Loucy (cell line): ENCODE data around the gene ACP7.

Source experiments
- EZH2phosphoT487 ChIP-seq: fragments of 200-600 bp; IDR thresholded peaks from 2 replicates; pipeline ENCODE4 v1.6.1; 2018; ENCODE audit warnings: antibody characterized with exemption, mild to moderate bottlenecking, moderate library complexity, borderline replicate concordance
- TF ChIP-seq, protein P1 (sequence below): fragments of 200-600 bp; sonication (generic); conservative IDR thresholded peaks from 2 replicates; pipeline ENCODE4 v1.5.1; 2014; ENCODE audit warnings: mild to moderate bottlenecking, antibody characterized with exemption, low read length

DNA sequence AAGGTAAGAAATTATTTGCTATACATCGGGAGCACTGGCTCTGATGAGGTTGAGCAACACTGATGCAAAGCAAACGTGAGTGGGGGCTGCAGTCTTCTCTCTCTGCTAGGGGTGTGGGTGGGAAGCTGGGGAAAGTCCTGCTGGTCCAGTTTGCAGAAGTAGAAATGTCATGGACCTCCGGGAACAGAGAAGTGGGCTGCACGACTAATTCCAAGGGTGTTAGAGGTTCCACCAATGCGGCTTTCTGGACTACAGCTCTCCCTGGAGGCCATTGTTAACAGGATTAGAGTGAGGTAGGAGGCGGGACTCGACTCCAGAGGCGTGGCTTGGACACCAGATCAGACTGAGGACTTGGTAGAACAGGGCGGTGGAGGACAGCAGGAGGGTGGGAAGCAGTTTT lies 46.1 kb upstream of the ACP7 start:
- TF ChIP-seq, protein P1, sequence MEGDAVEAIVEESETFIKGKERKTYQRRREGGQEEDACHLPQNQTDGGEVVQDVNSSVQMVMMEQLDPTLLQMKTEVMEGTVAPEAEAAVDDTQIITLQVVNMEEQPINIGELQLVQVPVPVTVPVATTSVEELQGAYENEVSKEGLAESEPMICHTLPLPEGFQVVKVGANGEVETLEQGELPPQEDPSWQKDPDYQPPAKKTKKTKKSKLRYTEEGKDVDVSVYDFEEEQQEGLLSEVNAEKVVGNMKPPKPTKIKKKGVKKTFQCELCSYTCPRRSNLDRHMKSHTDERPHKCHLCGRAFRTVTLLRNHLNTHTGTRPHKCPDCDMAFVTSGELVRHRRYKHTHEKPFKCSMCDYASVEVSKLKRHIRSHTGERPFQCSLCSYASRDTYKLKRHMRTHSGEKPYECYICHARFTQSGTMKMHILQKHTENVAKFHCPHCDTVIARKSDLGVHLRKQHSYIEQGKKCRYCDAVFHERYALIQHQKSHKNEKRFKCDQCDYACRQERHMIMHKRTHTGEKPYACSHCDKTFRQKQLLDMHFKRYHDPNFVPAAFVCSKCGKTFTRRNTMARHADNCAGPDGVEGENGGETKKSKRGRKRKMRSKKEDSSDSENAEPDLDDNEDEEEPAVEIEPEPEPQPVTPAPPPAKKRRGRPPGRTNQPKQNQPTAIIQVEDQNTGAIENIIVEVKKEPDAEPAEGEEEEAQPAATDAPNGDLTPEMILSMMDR = no peak
- TF ChIP-seq EZH2phosphoT487 = no peak
